SK-N-SH treated with all-trans-retinoic acid at 6 μM for 48 hours (cell line): ENCODE measurements around the gene KIF21A.

Experiments
- GLIS3 ChIP-seq: fragments of 250-450 bp; sonication (Bioruptor Pico); IDR thresholded peaks from 2 replicates; pipeline ENCODE4 v1.5.0; 2020; ENCODE audit warnings: mild to moderate bottlenecking, moderate library complexity
- PPARA ChIP-seq: fragments of 250-450 bp; sonication (Bioruptor Pico); IDR thresholded peaks from 2 replicates; pipeline ENCODE4 v1.5.0; 2020; ENCODE audit warnings: mild to moderate bottlenecking, borderline replicate concordance
- ZNF565 ChIP-seq: fragments of 450-650 bp; formaldehyde crosslinking; conservative IDR thresholded peaks from 2 replicates; pipeline ENCODE4 v1.5.0; 2020; ENCODE audit warnings: low read depth, mild to moderate bottlenecking, moderate library complexity
- TF ChIP-seq, protein P1 (sequence below): fragments of 250-450 bp; sonication (Bioruptor Pico); IDR thresholded peaks from 2 replicates; pipeline ENCODE4 v1.8.0; 2020; ENCODE audit warnings: mild to moderate bottlenecking, moderate library complexity, borderline replicate concordance
- TF ChIP-seq, protein P2 (sequence below): fragments of 250-450 bp; sonication (Bioruptor Pico); IDR thresholded peaks from 2 replicates; pipeline ENCODE4 v1.5.1; 2020; ENCODE audit warnings: low read depth, mild to moderate bottlenecking, moderate library complexity

GRCh38 chr12:39365364-39366001 is 77.4 kb downstream of the KIF21A start:
- TF ChIP-seq, protein P1, sequence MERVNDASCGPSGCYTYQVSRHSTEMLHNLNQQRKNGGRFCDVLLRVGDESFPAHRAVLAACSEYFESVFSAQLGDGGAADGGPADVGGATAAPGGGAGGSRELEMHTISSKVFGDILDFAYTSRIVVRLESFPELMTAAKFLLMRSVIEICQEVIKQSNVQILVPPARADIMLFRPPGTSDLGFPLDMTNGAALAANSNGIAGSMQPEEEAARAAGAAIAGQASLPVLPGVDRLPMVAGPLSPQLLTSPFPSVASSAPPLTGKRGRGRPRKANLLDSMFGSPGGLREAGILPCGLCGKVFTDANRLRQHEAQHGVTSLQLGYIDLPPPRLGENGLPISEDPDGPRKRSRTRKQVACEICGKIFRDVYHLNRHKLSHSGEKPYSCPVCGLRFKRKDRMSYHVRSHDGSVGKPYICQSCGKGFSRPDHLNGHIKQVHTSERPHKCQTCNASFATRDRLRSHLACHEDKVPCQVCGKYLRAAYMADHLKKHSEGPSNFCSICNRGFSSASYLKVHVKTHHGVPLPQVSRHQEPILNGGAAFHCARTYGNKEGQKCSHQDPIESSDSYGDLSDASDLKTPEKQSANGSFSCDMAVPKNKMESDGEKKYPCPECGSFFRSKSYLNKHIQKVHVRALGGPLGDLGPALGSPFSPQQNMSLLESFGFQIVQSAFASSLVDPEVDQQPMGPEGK (CRISPR knock-in tag), result no peak
- TF ChIP-seq GLIS3 (CRISPR knock-in tag) (no peak), PPARA (CRISPR knock-in tag) (no peak), ZNF565 (CRISPR knock-in tag) (no peak)
- TF ChIP-seq, protein P2, sequence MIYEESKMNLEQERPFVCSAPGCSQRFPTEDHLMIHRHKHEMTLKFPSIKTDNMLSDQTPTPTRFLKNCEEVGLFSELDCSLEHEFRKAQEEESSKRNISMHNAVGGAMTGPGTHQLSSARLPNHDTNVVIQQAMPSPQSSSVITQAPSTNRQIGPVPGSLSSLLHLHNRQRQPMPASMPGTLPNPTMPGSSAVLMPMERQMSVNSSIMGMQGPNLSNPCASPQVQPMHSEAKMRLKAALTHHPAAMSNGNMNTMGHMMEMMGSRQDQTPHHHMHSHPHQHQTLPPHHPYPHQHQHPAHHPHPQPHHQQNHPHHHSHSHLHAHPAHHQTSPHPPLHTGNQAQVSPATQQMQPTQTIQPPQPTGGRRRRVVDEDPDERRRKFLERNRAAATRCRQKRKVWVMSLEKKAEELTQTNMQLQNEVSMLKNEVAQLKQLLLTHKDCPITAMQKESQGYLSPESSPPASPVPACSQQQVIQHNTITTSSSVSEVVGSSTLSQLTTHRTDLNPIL (CRISPR knock-in tag), result no peak
